GM12865 (cell line): ENCODE measurements around the gene COL4A5.

ENCODE experiments used
- DNase-seq: peaks from one replicate; pipeline ENCODE4 v3.0.0; 2010; ENCODE audit warnings: low read depth
- H3K4me3 ChIP-seq: 2 replicates; pipeline ENCODE4 v1.5.1; 2011; ENCODE audit warnings: mild to moderate bottlenecking, low read depth, low read length, control low read depth
- CTCF ChIP-seq: IDR thresholded peaks from 2 replicates; pipeline ENCODE4 v1.5.1; 2011; ENCODE audit warnings: low read length, control low read depth, low read depth, inconsistent platforms; ENCODE audit not compliant: insufficient read depth; ENCODE audit errors: missing control alignments

The COL4A5 gene

GRCh38 chrX:108671526-108671925, 231.9 kb downstream of the COL4A5 start:
- DNase-seq, result no peak
- no peak overlapping the region for H3K4me3 ChIP-seq
- no peak for TF ChIP-seq CTCF

DNA sequence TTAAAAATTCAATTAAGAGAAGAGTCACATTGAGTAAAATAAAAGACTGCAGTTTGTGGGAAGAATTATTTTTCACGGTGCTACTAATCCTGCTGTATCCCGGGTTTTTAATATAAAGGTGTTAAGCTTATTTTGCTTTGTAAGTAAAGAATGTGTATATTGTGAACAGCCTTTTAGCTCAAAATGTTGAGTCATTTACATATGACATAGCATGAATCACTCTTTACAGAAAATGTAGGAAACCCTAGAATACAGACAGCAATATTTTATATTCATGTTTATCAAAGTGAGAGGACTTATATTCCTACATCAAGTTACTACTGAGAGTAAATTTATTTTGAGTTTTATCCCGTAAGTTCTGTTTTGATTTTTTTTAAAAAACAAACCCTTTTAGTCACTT, 257.1 kb downstream of the COL4A5 start:
- DNase-seq, result no peak
- no peak for TF ChIP-seq CTCF
- H3K4me3 ChIP-seq, result no peak overlapping the region

DNA sequence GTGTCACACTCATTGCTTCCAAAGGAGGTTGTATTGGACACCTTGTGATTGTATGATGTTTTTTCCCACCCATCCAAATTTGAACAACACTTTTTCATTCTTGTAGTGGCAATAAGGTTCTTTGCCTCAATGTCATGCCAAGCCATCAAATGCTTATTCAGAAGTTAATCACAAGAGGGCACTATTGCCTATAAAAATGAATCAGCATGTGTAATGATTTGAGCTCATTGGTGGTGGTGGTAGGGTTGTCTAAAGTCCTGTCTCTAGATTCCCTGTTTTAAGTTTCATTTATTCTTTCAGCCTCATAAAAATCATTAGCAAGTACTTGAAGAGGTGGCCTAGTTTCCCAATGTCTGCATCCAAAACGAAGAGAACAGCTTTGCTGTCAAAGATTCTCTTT, 259.7 kb downstream of the COL4A5 start:
- TF ChIP-seq CTCF, result peak; percentile 19
- peak; percentile 18 for DNase-seq
- no peak overlapping the region for H3K4me3 ChIP-seq

- H3K4me3 ChIP-seq, result no peak overlapping the region
- TF ChIP-seq CTCF, result no peak
- DNase-seq, result no peak
Measured at GRCh38 chrX:108701633-108702032, 262.0 kb downstream of the COL4A5 start.

- no peak for DNase-seq
- no peak for TF ChIP-seq CTCF
- H3K4me3 ChIP-seq, result no peak overlapping the region
Measured at GRCh38 chrX:108702530-108702929, 262.9 kb downstream of the COL4A5 start.

GRCh38 chrX:108704839-108705238, 265.2 kb downstream of the COL4A5 start:
- TF ChIP-seq CTCF, result no peak
- H3K4me3 ChIP-seq, result no peak overlapping the region
- DNase-seq, result no peak

DNA sequence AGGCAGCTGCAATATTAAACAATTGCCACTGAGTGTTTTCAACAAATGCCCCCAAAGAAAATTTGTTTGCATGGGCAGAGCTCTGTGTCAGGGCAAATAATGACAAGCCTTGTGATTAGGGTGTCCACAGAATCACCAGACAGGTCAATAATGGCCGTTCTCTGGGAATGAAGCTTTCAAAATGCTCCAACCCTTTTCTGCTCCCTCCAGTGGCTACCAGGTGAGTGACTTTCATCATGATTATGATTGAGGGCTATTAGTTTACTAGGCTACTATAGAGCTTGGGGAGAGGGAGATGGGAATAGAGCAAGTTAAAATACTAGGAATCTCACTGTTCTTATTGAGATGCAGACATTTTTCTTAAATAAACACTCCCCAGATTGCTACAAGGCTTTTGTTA, 273.2 kb downstream of the COL4A5 start:
- TF ChIP-seq CTCF, result no peak
- H3K4me3 ChIP-seq, result no peak overlapping the region
- DNase-seq, result no peak
